SH-SY5Y (cell line): ENCODE results near the gene LYSET.

Experiments used
- GATA2 ChIP-seq: IDR thresholded peaks from 2 replicates; pipeline ENCODE4 v1.6.1; 2011; ENCODE audit warnings: mild to moderate bottlenecking, low read depth, low read length
- GATA3 ChIP-seq: IDR thresholded peaks from 2 replicates; pipeline ENCODE4 v1.6.1; 2011; ENCODE audit warnings: low read depth, mild to moderate bottlenecking, low read length, moderate library complexity

GRCh38 chr14:93156693-93157369 lies 28.3 kb upstream of the LYSET start:
- no peak for TF ChIP-seq GATA2
- TF ChIP-seq GATA3: no peak
